HFF-Myc (cell line): ENCODE results near the gene CEBPE.

Experiments
- DNase-seq: peaks from one replicate; pipeline ENCODE4 v3.0.0-alpha.2; 2011; ENCODE audit warnings: low read depth; ENCODE audit errors: extremely low read depth
- H3K4me3 ChIP-seq: replicated peaks from 2 replicates; pipeline ENCODE4 v1.5.1; 2011; ENCODE audit warnings: low read depth, mild to moderate bottlenecking, control low read depth, low read length
- TF ChIP-seq, protein P1 (sequence below): IDR thresholded peaks from 2 replicates; pipeline ENCODE4 v1.5.1; 2012; ENCODE audit warnings: mild to moderate bottlenecking, low read depth, low read length, control low read depth; ENCODE audit errors: missing control alignments

The CEBPE gene

DNA sequence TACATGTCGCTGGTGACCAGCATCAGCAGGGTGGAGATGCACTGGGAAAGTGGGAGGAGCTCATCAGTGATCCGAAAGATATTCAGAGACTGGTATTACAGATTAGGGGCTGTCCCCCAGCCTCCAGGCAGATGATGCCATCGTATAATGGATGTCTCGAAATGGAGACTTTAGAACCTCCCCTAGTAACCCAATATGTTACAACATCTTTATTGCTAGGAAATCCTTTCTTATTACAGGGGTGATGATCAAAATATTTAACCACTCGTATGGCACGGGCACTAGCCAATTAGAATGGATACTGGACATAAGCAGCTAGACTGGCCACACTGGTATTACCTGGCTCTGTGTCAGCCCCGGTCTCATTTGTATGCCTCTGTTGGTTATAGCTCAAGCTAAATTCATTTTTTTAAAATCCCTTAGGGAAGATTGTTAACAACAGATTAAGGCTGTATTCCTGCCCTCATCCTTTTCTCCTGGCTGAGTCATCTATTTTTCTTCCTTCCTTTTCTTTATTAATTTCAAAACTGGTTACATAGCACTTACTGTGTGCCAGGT lies 10.8 kb upstream of the CEBPE start:
- TF ChIP-seq, protein P1, sequence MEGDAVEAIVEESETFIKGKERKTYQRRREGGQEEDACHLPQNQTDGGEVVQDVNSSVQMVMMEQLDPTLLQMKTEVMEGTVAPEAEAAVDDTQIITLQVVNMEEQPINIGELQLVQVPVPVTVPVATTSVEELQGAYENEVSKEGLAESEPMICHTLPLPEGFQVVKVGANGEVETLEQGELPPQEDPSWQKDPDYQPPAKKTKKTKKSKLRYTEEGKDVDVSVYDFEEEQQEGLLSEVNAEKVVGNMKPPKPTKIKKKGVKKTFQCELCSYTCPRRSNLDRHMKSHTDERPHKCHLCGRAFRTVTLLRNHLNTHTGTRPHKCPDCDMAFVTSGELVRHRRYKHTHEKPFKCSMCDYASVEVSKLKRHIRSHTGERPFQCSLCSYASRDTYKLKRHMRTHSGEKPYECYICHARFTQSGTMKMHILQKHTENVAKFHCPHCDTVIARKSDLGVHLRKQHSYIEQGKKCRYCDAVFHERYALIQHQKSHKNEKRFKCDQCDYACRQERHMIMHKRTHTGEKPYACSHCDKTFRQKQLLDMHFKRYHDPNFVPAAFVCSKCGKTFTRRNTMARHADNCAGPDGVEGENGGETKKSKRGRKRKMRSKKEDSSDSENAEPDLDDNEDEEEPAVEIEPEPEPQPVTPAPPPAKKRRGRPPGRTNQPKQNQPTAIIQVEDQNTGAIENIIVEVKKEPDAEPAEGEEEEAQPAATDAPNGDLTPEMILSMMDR = no peak
- H3K4me3 ChIP-seq = no peak overlapping the region
- DNase-seq = no peak

DNA sequence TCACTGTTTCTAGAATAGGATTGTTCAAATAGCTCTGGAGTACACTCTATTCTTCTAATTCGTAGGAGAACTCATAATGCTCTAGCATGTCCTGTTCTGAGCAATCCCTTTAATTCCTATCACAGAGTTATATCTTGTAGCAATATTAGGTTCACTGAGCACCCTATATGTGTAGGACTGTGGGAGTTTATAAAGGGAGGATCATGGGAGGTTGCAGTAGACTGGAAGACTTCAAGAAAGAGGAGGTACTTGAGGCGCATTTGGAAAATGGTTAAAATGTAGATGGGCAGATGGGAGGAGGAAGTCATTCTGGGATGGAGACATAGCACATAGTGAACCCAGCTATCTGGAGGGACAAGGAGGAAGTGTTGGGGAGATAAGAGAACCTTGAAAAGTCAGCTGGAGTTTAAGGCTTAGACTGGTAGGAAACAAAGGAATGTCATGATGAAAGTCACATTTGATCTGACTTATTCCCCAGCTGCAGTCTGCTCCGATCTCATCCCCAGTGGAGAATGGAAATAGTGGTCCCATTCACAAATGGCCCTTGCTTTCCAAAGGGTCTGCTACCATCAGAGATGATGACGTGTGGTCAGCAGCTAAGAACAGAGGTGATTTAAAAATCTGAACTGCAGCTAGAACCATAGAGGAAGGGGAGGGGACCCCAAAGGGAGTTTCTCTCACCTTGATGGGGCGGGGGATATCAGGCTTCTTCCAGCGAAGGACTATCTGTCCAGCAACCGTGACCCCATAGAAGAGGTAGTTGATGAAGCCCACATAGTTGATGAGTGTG lies 10.1 kb upstream of the CEBPE start:
- DNase-seq = no peak
- TF ChIP-seq, protein P1 = no peak
- H3K4me3 ChIP-seq = no peak overlapping the region

DNA sequence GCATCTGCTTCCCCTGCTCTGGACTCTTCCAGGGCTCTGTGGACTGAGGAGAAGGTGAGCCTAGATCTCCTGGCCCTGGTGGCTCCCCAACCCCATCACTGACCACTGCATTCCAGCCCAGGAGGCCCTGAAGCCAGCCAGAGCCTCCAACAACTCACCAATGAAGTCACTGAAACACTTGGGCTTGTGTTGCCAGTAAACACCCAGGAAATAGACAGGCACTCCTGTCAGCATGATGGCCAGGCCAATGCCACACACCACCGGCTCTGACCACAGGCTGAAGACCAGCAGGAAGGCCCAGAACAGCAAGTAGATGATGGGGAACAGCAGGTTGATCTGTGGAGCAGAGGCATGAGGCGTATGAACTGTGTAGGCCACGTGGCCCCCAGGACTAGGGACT lies 8.8 kb upstream of the CEBPE start:
- TF ChIP-seq, protein P1 = no peak
- no peak for DNase-seq

DNA sequence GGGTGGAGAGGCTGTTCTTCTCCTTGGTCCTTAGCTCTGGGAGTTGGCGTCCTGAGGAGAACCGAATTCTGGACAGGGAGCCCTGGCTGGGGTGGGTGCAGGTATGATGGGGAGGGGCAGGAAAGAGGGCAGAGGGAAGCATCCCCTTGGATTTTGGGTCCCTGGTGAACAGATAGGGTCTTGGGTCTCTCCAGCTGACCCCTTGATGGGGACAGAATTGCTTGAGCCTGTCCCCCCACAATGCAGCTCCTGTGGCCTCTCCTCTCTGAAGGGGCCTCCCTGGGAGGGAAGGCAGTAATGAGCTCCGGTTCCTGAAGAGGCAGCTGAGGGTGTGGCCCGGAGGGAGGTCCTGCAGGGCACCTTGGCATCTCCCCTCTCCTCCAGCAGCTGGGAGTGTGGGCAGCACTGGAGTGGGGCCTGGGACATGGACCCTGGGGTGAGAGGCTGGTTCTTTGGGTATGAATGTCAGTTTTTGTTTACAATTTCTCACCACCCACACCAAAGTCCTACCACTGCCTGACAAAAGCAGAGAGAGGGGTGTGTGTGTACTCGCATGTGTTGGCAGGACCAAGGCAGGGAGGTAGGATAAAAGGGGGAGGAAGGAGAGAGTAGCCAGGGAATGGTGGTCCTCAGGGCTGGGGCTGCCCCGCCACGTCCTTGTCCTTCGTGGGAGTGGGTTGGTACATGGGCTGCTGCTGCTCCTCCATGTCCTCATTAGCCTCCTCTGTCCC lies 7.7 kb upstream of the CEBPE start:
- TF ChIP-seq, protein P1 = no peak
- no peak for DNase-seq
- no peak overlapping the region for H3K4me3 ChIP-seq

More for the DNA sequence above, 8.8 kb upstream of the CEBPE start:
- H3K4me3 ChIP-seq = no peak overlapping the region

DNA sequence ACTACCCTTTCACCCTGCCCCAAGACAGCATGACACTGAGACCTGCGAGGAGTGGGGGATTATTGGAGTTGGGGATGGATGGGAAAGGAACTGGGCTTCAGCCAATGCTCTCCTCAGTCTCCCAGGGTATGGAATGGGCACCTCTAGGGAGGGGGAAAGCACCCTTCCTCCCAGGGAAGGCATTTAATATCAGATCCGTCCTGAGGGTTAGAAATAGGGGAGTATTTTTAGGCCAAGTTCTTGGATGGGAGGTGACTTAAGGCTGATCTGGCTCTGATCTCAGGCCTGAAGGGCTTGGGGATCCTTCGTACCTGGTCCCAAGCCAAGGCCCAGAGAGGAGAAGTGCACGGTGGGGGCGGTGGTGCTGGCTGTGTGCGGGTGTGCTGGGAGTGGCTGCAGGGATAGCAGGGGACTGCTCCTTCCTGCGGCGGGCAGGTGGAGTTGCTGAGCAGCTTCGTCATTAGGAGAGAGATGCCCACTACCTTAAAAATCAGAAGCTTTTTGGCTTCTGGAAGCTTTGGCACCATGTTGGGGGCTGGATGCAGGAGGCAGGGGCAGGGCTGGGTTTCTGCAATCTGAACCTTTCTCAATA lies 7.0 kb upstream of the CEBPE start:
- no peak for DNase-seq
- TF ChIP-seq, protein P1 = no peak

DNA sequence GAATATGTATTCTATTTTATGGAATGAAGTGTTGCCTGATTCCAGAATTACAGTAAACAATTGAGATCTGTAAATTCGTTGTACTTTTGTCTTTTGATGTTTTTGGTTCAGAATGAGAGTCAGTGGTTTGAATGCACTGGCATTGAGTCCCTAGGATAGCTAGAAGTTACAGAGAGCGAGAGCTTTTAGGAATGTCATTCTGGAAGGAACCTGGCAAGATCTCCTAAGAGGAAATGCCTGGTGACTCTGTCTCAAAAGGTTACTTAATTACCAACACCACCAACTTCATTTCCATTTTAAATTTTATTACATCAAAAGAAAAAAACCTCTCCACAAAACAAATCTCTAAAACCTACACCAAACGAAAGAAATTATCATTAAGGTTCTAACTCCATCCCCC lies 6.0 kb upstream of the CEBPE start:
- no peak overlapping the region for H3K4me3 ChIP-seq
- TF ChIP-seq, protein P1 = no peak
- DNase-seq = no peak

More for the DNA sequence above, 7.0 kb upstream of the CEBPE start:
- H3K4me3 ChIP-seq = no peak overlapping the region
